Lung (tissue), 12 donors: ENCODE measurements around the gene RGL3. TPM values are rescaled to one million over a fixed set of nuclear protein-coding genes. Genes with fewer than 3 reads are reported as not detected.

Source experiments
- ATAC-seq: fragments of 200-7000 bp; cut with Tn5 transposase; one replicate; pipeline ENCODE4 v1.9.1; 2020; ENCODE audit warnings: moderate number of reproducible peaks; ENCODE audit not compliant: insufficient read depth, low FRiP score
- DNase-seq, 3 donors: peaks; one replicate each; pipeline ENCODE4 v3.0.0-alpha.2; 2013 to 2017
- H3K27ac ChIP-seq, 2 donors: one replicate each; pipeline ENCODE4 v1.5.1; 2013; ENCODE audit warnings: mild to moderate bottlenecking in 2 of 2, moderate library complexity in 2 of 2, control low read depth in 1 of 2, inconsistent platforms in 1 of 2, low read depth in 1 of 2, low read length in 1 of 2
- H3K27me3 ChIP-seq, 3 donors: one replicate each; pipeline ENCODE4 v1.5.1; 2013; ENCODE audit warnings: low read length in 2 of 3; ENCODE audit not compliant: control insufficient read depth in 3 of 3, insufficient read depth in 3 of 3
- H3K36me3 ChIP-seq, 4 donors: one replicate each; pipeline ENCODE4 v1.5.1; 2013; ENCODE audit warnings: low read length in 4 of 4, mild to moderate bottlenecking in 1 of 4, moderate library complexity in 1 of 4; ENCODE audit not compliant: control insufficient read depth in 4 of 4, insufficient read depth in 4 of 4
- H3K4me1 ChIP-seq, 5 donors: one replicate each; pipeline ENCODE4 v1.5.1; 2013; ENCODE audit warnings: low read length in 5 of 5, mild to moderate bottlenecking in 2 of 5, moderate library complexity in 1 of 5; ENCODE audit not compliant: control insufficient read depth in 5 of 5, insufficient read depth in 5 of 5
- H3K4me3 ChIP-seq: one replicate; pipeline ENCODE4 v1.5.1; 2013; ENCODE audit warnings: mild to moderate bottlenecking, control low read depth, moderate library complexity
- H3K9ac ChIP-seq, 2 donors: one replicate each; pipeline ENCODE4 v1.5.1; 2013; ENCODE audit warnings: low read length in 2 of 2, control low read depth in 1 of 2; ENCODE audit not compliant: insufficient read depth in 1 of 2
- H3K9me3 ChIP-seq, 4 donors: one replicate each; pipeline ENCODE4 v1.5.1; 2013; ENCODE audit warnings: low read length in 3 of 4, mild to moderate bottlenecking in 1 of 4, moderate library complexity in 1 of 4; ENCODE audit not compliant: control insufficient read depth in 4 of 4, insufficient read depth in 3 of 4
- WGBS, 2 donors: extraction: QIAGEN DNeasy Blood & Tissue Kit; methylation state at CpG; one replicate each; pipeline ENCODE4 v1.1.7; 2013; 5-methylcytosine and 5-hydroxymethylcytosine counted together
- polyA plus RNA-seq, 2 donors: library from polyadenylated mRNA; stranded (reverse); fragments of 200-250 nt; gene quantifications; one replicate each; pipeline ENCODE4 v1.2.1, GENCODE V29; 2013
- total RNA-seq, 2 donors: library from RNA; depleted of rRNA in 1 of 2; stranded (reverse); fragments of >200 nt in 1 of 2; gene quantifications; one replicate each; pipeline ENCODE4 v1.2.1, GENCODE V29; 2014 to 2021
- TF ChIP-seq, protein P1 (sequence below): IDR thresholded peaks from 2 replicates; pipeline ENCODE4 v1.5.1; 2012; ENCODE audit warnings: mild to moderate bottlenecking; ENCODE audit errors: control extremely low read depth, extremely low read depth
- donor health status: control.
- donor health status: control.
- donor health status: Bipolar disorder and iron deficiency.
- donor health status: healthy.
- donor health status: DM: yes; HTN: yes; CAD: no.

Gene RGL3
- total and polyA plus RNA-seq, 4 donors = 10.4 to 45.2 (median 37.3) TPM

DNA sequence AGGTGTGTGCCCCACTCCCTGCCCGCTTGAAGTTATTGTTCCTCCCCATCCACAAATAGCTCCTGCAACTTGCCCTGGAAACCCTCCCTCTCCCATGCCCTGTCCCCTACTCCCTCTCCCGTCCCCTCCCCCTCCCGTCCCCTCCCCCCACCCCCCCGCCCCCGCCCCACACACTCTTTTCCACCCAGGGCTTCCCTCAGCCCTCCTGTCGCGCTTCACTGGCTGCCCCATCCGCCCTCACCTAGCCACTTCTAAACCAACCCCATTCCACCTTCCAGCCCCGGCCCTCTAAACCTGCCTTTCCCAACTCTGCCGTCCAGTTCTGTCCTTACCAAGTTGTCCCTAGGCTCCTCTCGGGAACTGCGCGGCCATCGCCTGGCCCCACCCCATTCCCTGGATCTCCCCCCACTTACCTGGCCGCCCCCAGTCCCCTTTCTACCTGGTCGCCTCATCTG is 993 bp downstream of the RGL3 start:
- ATAC-seq = no peak
- peaks cover 0 to 21% (median 10%) of the 10 kb centered on the region in 5 donors for H3K4me1 ChIP-seq
- peak overlapping the region; percentile 33 for H3K4me3 ChIP-seq
- no peak overlapping the region for H3K9ac ChIP-seq
- no peak for DNase-seq
- TF ChIP-seq, protein P1, sequence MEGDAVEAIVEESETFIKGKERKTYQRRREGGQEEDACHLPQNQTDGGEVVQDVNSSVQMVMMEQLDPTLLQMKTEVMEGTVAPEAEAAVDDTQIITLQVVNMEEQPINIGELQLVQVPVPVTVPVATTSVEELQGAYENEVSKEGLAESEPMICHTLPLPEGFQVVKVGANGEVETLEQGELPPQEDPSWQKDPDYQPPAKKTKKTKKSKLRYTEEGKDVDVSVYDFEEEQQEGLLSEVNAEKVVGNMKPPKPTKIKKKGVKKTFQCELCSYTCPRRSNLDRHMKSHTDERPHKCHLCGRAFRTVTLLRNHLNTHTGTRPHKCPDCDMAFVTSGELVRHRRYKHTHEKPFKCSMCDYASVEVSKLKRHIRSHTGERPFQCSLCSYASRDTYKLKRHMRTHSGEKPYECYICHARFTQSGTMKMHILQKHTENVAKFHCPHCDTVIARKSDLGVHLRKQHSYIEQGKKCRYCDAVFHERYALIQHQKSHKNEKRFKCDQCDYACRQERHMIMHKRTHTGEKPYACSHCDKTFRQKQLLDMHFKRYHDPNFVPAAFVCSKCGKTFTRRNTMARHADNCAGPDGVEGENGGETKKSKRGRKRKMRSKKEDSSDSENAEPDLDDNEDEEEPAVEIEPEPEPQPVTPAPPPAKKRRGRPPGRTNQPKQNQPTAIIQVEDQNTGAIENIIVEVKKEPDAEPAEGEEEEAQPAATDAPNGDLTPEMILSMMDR = no peak
- H3K27me3 ChIP-seq = peaks cover 0 to 39% (median 36%) of the 10 kb centered on the region in 3 donors
- WGBS, 2 donors = 4 to 17% methylated on average over 12 to 14 of the region's 16 CpGs
- H3K9me3 ChIP-seq = peaks cover 0 to 2% (median 0%) of the 10 kb centered on the region in 4 donors
- H3K27ac ChIP-seq = no peak overlapping the region
- no peaks in the 10 kb centered on the region for H3K36me3 ChIP-seq

DNA sequence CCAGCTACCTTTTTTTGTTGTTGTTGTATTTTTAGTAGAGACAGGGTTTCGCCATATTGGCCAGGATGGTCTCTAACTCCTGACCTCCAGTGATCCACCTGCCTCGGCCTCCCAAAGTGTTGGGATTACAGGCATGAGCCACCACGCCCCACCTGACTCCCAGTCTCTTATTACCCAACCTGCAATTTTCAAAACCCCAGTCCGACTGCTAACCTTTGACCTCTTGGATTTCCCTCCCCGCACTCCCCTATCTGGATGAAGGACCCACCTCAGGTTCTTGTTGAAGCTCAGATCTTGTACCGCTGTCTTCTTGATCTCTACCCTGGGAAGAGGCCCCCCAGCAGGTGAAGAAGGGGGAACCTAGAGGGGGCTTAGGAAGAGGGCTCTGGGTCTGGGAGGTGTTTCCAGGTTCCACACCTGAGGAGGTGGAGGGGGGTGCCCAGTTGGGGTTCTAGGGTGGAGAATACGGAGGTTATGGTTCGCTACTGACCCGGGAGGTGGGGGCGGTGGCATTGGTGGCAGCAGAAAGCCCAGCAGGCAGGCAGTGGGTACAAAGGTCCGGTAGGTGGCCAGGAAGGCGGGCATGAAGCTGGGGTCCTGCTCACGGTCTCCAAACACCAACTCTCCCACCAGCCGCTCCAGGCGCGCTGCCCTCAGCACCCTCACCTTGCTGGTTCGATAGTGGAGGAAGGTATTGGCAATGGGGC is 2.6 kb downstream of the RGL3 start:
- DNase-seq = no peak
- 94 to 97% methylated on average over 17 of the region's 17 CpGs for WGBS, 2 donors
- TF ChIP-seq, protein P1 = no peak
- H3K4me3 ChIP-seq = no peak overlapping the region
- H3K9ac ChIP-seq = no peak overlapping the region
- H3K4me1 ChIP-seq = peaks cover 0 to 13% (median 10%) of the 10 kb centered on the region in 5 donors
- peaks cover 0 to 32% (median 25%) of the 10 kb centered on the region in 3 donors for H3K27me3 ChIP-seq
- H3K27ac ChIP-seq = no peak overlapping the region
- H3K9me3 ChIP-seq = peaks cover 0 to 2% (median 0%) of the 10 kb centered on the region in 4 donors
- no peaks in the 10 kb centered on the region for H3K36me3 ChIP-seq
- ATAC-seq = no peak

DNA sequence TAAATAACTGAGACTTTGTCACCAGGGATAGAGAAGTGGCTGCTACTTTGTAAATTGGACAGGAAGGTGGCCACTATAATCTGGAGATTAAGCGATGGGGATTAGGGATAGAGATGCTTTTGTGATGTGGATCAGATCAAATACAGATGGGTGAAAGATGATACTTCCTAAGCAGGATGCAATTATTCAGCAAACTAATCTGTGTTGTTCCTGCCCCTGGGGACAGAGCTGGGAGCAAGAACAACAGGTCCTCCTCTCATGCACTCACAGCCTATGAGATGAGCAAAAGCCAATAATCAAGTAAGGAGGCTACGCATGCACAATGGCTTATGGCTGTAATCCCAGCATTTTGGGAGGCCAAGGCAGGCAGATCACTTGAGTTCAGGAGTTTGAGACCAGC is 4.6 kb downstream of the RGL3 start:
- H3K36me3 ChIP-seq = peaks cover 0 to 1% (median 0%) of the 10 kb centered on the region in 4 donors
- no peak overlapping the region for H3K4me3 ChIP-seq
- TF ChIP-seq, protein P1 = no peak
- peaks cover 0 to 2% (median 0%) of the 10 kb centered on the region in 4 donors for H3K9me3 ChIP-seq
- no peak overlapping the region for H3K9ac ChIP-seq
- DNase-seq = no peak
- 95 to 96% methylated on average over 2 of the region's 2 CpGs for WGBS, 2 donors
- ATAC-seq = no peak
- H3K4me1 ChIP-seq = peaks cover 0 to 2% (median 0%) of the 10 kb centered on the region in 5 donors
- no peak overlapping the region for H3K27ac ChIP-seq
- peaks cover 0 to 14% (median 11%) of the 10 kb centered on the region in 3 donors for H3K27me3 ChIP-seq
